ENCODE results near the gene THOC5. TPM values are rescaled to one million over a fixed set of nuclear protein-coding genes. Genes with fewer than 3 reads are reported as not detected.

The THOC5 gene
- total and polyA plus RNA-seq, 2 donors from 2014 or later: 23.1 to 37.9 TPM

DNA sequence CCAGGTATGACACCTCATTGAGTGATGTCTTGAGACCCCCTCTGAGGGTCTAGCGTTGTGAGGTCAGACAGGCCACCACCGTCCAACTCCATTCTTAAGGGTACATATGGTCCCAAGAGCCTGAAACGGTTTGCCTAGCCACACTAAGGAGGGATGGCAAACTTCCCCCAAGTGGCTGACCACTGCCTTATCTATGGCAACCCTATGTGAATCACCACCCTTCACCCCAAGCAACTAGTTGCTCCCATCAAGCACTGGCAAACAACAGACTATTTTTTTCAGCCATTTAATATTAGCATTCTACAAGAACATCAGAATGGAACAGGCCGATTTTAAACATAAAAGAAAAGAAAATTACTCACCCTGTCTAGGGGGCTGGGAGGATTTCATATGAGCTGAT, 22.8 kb downstream of the THOC5 start:
- no peak for FAIRE-seq
- H3K27me3 ChIP-seq (ENCODE audit: control insufficient read depth, insufficient read depth, low read length): no peaks in the 10 kb centered on the region
- TF ChIP-seq, protein P1, sequence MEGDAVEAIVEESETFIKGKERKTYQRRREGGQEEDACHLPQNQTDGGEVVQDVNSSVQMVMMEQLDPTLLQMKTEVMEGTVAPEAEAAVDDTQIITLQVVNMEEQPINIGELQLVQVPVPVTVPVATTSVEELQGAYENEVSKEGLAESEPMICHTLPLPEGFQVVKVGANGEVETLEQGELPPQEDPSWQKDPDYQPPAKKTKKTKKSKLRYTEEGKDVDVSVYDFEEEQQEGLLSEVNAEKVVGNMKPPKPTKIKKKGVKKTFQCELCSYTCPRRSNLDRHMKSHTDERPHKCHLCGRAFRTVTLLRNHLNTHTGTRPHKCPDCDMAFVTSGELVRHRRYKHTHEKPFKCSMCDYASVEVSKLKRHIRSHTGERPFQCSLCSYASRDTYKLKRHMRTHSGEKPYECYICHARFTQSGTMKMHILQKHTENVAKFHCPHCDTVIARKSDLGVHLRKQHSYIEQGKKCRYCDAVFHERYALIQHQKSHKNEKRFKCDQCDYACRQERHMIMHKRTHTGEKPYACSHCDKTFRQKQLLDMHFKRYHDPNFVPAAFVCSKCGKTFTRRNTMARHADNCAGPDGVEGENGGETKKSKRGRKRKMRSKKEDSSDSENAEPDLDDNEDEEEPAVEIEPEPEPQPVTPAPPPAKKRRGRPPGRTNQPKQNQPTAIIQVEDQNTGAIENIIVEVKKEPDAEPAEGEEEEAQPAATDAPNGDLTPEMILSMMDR (IDR thresholded peaks at IDR 0.05; ENCODE audit: borderline replicate concordance, extremely low read depth, insufficient read depth): no peak
- H3K36me3 ChIP-seq (ENCODE audit: control insufficient read depth in 2 of 3, insufficient read depth in 3 of 3, low read length in 3 of 3): peaks cover 6 to 64% (median 47%) of the 10 kb centered on the region in 3 donors
- H3K9ac ChIP-seq (ENCODE audit: low read length in 3 of 3): no peak overlapping the region
- no peak overlapping the region for H3K27ac ChIP-seq (ENCODE audit: low read depth in 2 of 2, low read length in 2 of 2)
- intact Hi-C loops (cut with DNase I): no loop called here
- DNase-seq: no peak
- no peaks in the 10 kb centered on the region for H3K9me3 ChIP-seq (ENCODE audit: control insufficient read depth in 2 of 3, insufficient read depth in 1 of 3, low read length in 3 of 3)
- no peaks in the 10 kb centered on the region for H3K4me1 ChIP-seq (ENCODE audit: control insufficient read depth in 2 of 3, insufficient read depth in 2 of 3, low read depth in 1 of 3, low read length in 3 of 3)
- H3K4me3 ChIP-seq (ENCODE audit: low read length in 3 of 3): no peak overlapping the region

DNA sequence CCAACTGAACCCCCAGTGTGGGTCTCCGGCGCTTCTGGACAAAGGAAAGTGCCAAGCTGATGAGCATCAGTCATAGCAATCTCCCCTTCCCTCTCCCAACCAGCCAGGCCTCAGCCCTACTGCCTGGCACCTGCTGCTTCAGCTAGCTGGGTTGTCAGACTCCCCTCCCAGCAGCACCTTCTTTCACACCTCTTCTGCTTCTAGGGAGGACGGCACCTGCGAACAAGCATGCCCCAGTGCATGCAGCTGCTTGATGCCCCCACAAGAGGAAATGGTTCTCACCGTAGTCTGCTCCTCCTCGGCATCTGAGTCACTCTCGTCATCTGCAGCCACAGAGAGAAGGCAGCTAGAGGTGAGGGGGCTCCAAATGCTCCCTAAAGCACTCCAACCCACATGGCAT, 25.4 kb downstream of the THOC5 start:
- Histone ChIP-seq H3K9ac (ENCODE audit: low read length in 3 of 3) (no peak overlapping the region), H3K27me3 (ENCODE audit: control insufficient read depth, insufficient read depth, low read length) (no peaks in the 10 kb centered on the region), H3K4me3 (ENCODE audit: low read length in 3 of 3) (no peak overlapping the region), H3K36me3 (ENCODE audit: control insufficient read depth in 2 of 3, insufficient read depth in 3 of 3, low read length in 3 of 3) (peaks cover 2 to 66% (median 51%) of the 10 kb centered on the region in 3 donors), H3K9me3 (ENCODE audit: control insufficient read depth in 2 of 3, insufficient read depth in 1 of 3, low read length in 3 of 3) (no peaks in the 10 kb centered on the region), H3K4me1 (ENCODE audit: control insufficient read depth in 2 of 3, insufficient read depth in 2 of 3, low read depth in 1 of 3, low read length in 3 of 3) (no peaks in the 10 kb centered on the region), H3K27ac (ENCODE audit: low read depth in 2 of 2, low read length in 2 of 2) (no peak overlapping the region)
- intact Hi-C loops (cut with DNase I): no loop called here
- TF ChIP-seq, protein P1 (IDR thresholded peaks at IDR 0.05; ENCODE audit: borderline replicate concordance, extremely low read depth, insufficient read depth): no peak
- FAIRE-seq (no peak), DNase-seq (no peak)

DNA sequence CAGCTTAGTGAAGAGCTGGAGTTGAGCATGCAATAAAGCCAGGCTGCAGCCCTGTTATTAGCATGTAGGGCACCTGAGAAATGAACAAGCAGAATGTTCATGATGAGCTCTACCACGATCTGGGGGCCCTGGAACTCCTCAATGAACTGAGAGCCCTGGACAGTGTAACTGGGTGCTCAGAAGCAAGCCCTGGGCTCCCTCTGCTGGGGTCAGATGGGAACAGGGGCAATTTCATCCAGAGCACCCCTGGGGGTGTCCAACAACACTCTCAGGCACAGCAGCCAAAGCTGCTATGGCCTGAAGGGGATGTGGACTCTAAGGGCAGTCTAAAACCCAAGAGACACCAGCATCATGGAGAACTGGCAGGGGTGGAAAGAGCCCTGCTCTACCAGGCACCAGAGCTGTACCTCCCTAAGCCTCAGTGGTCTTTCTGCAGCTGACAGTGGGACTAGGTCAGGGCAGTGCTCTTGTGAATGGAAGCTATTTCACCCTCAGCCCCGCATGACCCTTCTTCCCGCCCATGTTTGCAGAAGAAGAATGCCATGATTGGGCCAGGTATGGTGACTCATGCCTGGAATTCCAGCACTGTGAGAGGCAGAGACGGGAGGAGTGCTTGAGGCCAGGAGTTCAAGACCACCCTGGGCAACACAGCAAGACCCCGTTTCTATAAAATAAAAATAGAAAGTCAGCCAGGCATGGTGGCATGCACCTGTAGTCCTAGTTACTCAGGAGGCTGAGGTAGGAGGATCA, 28.9 kb downstream of the THOC5 start:
- H3K4me1 ChIP-seq (ENCODE audit: control insufficient read depth in 2 of 3, insufficient read depth in 2 of 3, low read depth in 1 of 3, low read length in 3 of 3): no peaks in the 10 kb centered on the region
- no peaks in the 10 kb centered on the region for H3K9me3 ChIP-seq (ENCODE audit: control insufficient read depth in 2 of 3, insufficient read depth in 1 of 3, low read length in 3 of 3)
- no peaks in the 10 kb centered on the region for H3K27me3 ChIP-seq (ENCODE audit: control insufficient read depth, insufficient read depth, low read length)
- peak in 1 of 5 donors; percentile 5 for DNase-seq
- H3K36me3 ChIP-seq (ENCODE audit: control insufficient read depth in 2 of 3, insufficient read depth in 3 of 3, low read length in 3 of 3): peaks cover 8 to 65% (median 48%) of the 10 kb centered on the region in 3 donors
- no peak overlapping the region for H3K4me3 ChIP-seq (ENCODE audit: low read length in 3 of 3)
- intact Hi-C loops (cut with DNase I): no loop called here
- no peak overlapping the region for H3K27ac ChIP-seq (ENCODE audit: low read depth in 2 of 2, low read length in 2 of 2)
- no peak for FAIRE-seq
- TF ChIP-seq, protein P1 (IDR thresholded peaks at IDR 0.05; ENCODE audit: borderline replicate concordance, extremely low read depth, insufficient read depth): peak; percentile 22
- H3K9ac ChIP-seq (ENCODE audit: low read length in 3 of 3): no peak overlapping the region

Measured in kidney (tissue), 14 donors.